GM12891 (cell line): ENCODE data around the gene RABL6.
"Not testable (repeated sequence)": the region's sequence is repeated elsewhere in the genome, so short reads cannot be mapped to it uniquely, and the experiment has no call there.

Experiments
- DNase-seq: peaks from one replicate; pipeline ENCODE4 v3.0.0; 2011; ENCODE audit warnings: low spot score; ENCODE audit not compliant: insufficient read length
- FAIRE-seq: peaks from 2 replicates; lab custom pipeline; 2011; peaks lifted over from hg19 to GRCh38; lab: Jason Lieb, UNC
- PAX5 ChIP-seq: IDR thresholded peaks from 2 replicates; pipeline ENCODE4 v1.6.1; 2011; ENCODE audit warnings: low read length, moderate library complexity, mild to moderate bottlenecking; ENCODE audit not compliant: insufficient read depth, severe bottlenecking
- POLR2A ChIP-seq: IDR thresholded peaks from 2 replicates; pipeline ENCODE4 v1.6.1; 2011; ENCODE audit warnings: low read depth, low read length, control low read depth
- POLR2AphosphoS5 ChIP-seq: IDR thresholded peaks from 2 replicates; pipeline ENCODE4 v1.6.1; 2011; ENCODE audit warnings: low read depth, low read length, control low read depth
- POU2F2 ChIP-seq: IDR thresholded peaks from 2 replicates; pipeline ENCODE4 v1.6.1; 2011; ENCODE audit warnings: low read depth, mild to moderate bottlenecking, control low read depth, low read length, moderate library complexity
- SPI1 ChIP-seq: IDR thresholded peaks from 2 replicates; pipeline ENCODE4 v1.6.1; 2011; ENCODE audit warnings: low read depth, low read length, control low read depth
- TAF1 ChIP-seq: IDR thresholded peaks from 2 replicates; pipeline ENCODE4 v1.6.1; 2011; ENCODE audit warnings: low read depth, low read length, control low read depth

RABL6 gene

GRCh38 chr9:136838314-136839228 is 30.8 kb downstream of the RABL6 start:
- DNase-seq (no peak), FAIRE-seq (no peak)
- TF ChIP-seq POLR2A = no peak
- no peak for TF ChIP-seq SPI1
- TF ChIP-seq TAF1 = no peak
- no peak for TF ChIP-seq PAX5
- TF ChIP-seq POLR2AphosphoS5 = no peak; the same call in 1 of the 2 replicates
- no peak for TF ChIP-seq POU2F2

- DNase-seq (no peak), FAIRE-seq (no peak)
- no peak for TF ChIP-seq POLR2A
These were observed 31.7 kb downstream of the RABL6 start for GRCh38 chr9:136839229-136840139.

- TF ChIP-seq POLR2AphosphoS5 (no peak), TAF1 (no peak), POU2F2 (no peak), PAX5 (no peak), SPI1 (no peak), POLR2A (no peak)
- no peak for FAIRE-seq
These were observed 32.6 kb downstream of the RABL6 start for GRCh38 chr9:136840140-136840876.

GRCh38 chr9:136840877-136841645 is 33.3 kb downstream of the RABL6 start:
- DNase-seq = no peak
- TF ChIP-seq SPI1 = no peak
- TF ChIP-seq POU2F2 = no peak
- no peak for TF ChIP-seq PAX5
- TF ChIP-seq POLR2AphosphoS5 = no peak
- no peak for TF ChIP-seq POLR2A
- no peak for TF ChIP-seq TAF1
- no peak for FAIRE-seq

More at GRCh38 chr9:136840140-136840876, 32.6 kb downstream of the RABL6 start:
- no peak for DNase-seq

GRCh38 chr9:136841646-136842379 is 34.1 kb downstream of the RABL6 start:
- DNase-seq = not testable (repeated sequence)
- FAIRE-seq = peak; percentile 77

GRCh38 chr9:136842380-136842948 is 34.7 kb downstream of the RABL6 start, which contains the start of gene AJM1:
Gene AJM1 (plus strand): TSS chr9:136842478. CDS start chr9:136844415, 1,937 bp downstream.
- DNase-seq (peak; percentile 92), FAIRE-seq (peak; percentile 95)

GRCh38 chr9:136843159-136843800 is 35.5 kb downstream of the RABL6 start:
- FAIRE-seq = peak; percentile 56
- not testable (repeated sequence) for DNase-seq

GRCh38 chr9:136843801-136844740 is 36.3 kb downstream of the RABL6 start:
- peak; percentile 84 for FAIRE-seq
- DNase-seq = not testable (repeated sequence)
